Pancreas (tissue), 10 donors: Measurements from ENCODE around the gene SIL1. TPM values are rescaled to one million over a fixed set of nuclear protein-coding genes. Genes with fewer than 3 reads are reported as not detected.

Experiments
- ATAC-seq, 4 donors: fragments of 200-7000 bp; cut with Tn5 transposase; one replicate each; pipeline versions ENCODE4 v1.8.0 to v1.9.1; 2020; ENCODE audit warnings: mild to moderate bottlenecking in 4 of 4, moderate library complexity in 4 of 4
- DNase-seq, 6 donors: peaks; one replicate each; pipeline ENCODE4 v3.0.0-alpha.2; 2020
- FAIRE-seq: peaks from 2 replicates; lab custom pipeline; 2012; peaks lifted over from hg19 to GRCh38; lab: Jason Lieb, UNC
- H3K27ac ChIP-seq, 4 donors: fragments of 200-600 bp; sonication (generic); 1 replicate in 3 of 4; 2 replicates in 1 of 4; pipeline versions ENCODE4 v1.5.0 to v1.8.0; 2020
- H3K27me3 ChIP-seq, 4 donors: fragments of 200-600 bp; one replicate each; pipeline ENCODE4 v1.8.0; 2021
- H3K36me3 ChIP-seq, 3 donors: fragments of 200-600 bp; sonication (generic) in 1 of 3; one replicate each; pipeline versions ENCODE4 v1.5.0 to v1.8.0; 2020 to 2021
- H3K4me1 ChIP-seq, 3 donors: fragments of 200-600 bp; one replicate each; pipeline ENCODE4 v1.8.0; 2021
- H3K4me3 ChIP-seq, 4 donors: fragments of 200-600 bp; sonication (generic) in 2 of 4; one replicate each; pipeline versions ENCODE4 v1.5.0 to v1.8.0; 2020 to 2021
- H3K9me3 ChIP-seq, 4 donors: fragments of 200-600 bp; one replicate each; pipeline ENCODE4 v1.8.0; 2021
- CTCF ChIP-seq, 4 donors: fragments of 200-600 bp; sonication (generic) in 3 of 4; IDR thresholded peaks; one replicate each; pipeline versions ENCODE4 v1.5.0 to v1.8.0; 2021; ENCODE audit warnings: antibody characterized with exemption in 4 of 4
- WGBS, 2 donors: extraction: QIAGEN DNeasy Blood & Tissue Kit; methylation state at CpG; one replicate each; pipeline ENCODE4 v1.1.7; 2013; 5-methylcytosine and 5-hydroxymethylcytosine counted together
- intact Hi-C, 3 donors: fragments of 100-400 bp; cut with DNase I; formaldehyde crosslinking; loops; one replicate each; pipeline versions ENCODE4 v1.11.1 to v1.14.2; 2022
- polyA plus RNA-seq, 2 donors: library from polyadenylated mRNA; stranded (reverse); fragments of 200-250 nt; gene quantifications; one replicate each; pipeline ENCODE4 v1.2.3, GENCODE V29; 2013
- total RNA-seq, 6 donors: library from RNA; stranded (reverse); fragmentation: NEBNext Ultra II Directional in 4 of 6; extraction: Animal tissue kit (Norgen Biotek cat#: 25700) in 4 of 6; gene quantifications; one replicate each; pipeline versions ENCODE4 v1.2.1 to v1.2.4, GENCODE V29; 2021 to 2023
- donor health status: healthy with polysubstance abuse.
- donor health status: DM: no; HTN: no; CAD: no; lungs with moderate emphysema.
- donor health status: DM: no; HTN: no; CAD: no.
- donor health status: control.
- donor health status: control.
- donor health status: Bipolar disorder and iron deficiency.
- donor health status: DM: yes; HTN: yes; CAD: no.
- donor health status: DM: no; HTN: no; CAD: no.
- donor health status: DM: no; HTN: no; CAD: no.
- donor health status: DM: yes; HTN: yes; CAD: no.

The SIL1 gene
- total and polyA plus RNA-seq, 8 donors = 38.6 to 119 (median 55.0) TPM

- DNase-seq = no peak
- Histone ChIP-seq H3K36me3 (no peaks in the 10 kb centered on the region), H3K4me1 (peaks cover 21 to 36% (median 25%) of the 10 kb centered on the region in 3 donors), H3K27ac (no peak overlapping the region), H3K9me3 (no peaks in the 10 kb centered on the region), H3K27me3 (no peaks in the 10 kb centered on the region), H3K4me3 (no peak overlapping the region)
- intact Hi-C loops = no loop called here
- no peak for TF ChIP-seq CTCF (IDR thresholded peaks at IDR 0.05)
- WGBS, 2 donors = 68 to 71% methylated on average over 1 of the region's 1 CpG
- FAIRE-seq = no peak
- ATAC-seq = no peak
Observed at GRCh38 chr5:138961729-138962128, 236.4 kb downstream of the SIL1 start.

- no peaks in the 10 kb centered on the region for H3K27me3 ChIP-seq
- peak in 2 of 4 donors; percentile 15 to 30 for ATAC-seq
- H3K4me1 ChIP-seq = peaks cover 17 to 33% (median 25%) of the 10 kb centered on the region in 3 donors
- intact Hi-C loops = no loop called here
- H3K36me3 ChIP-seq = no peaks in the 10 kb centered on the region
- no peak for TF ChIP-seq CTCF (IDR thresholded peaks at IDR 0.05)
- H3K4me3 ChIP-seq = no peak overlapping the region
- 83 to 87% methylated on average over 1 of the region's 1 CpG for WGBS, 2 donors
- no peak for DNase-seq
- H3K9me3 ChIP-seq = no peaks in the 10 kb centered on the region
- FAIRE-seq = no peak
- no peak overlapping the region for H3K27ac ChIP-seq
Observed at GRCh38 chr5:138961221-138961620, 236.9 kb downstream of the SIL1 start.

- ATAC-seq (peak; percentile 11 to 60 (median 31)), FAIRE-seq (no peak), DNase-seq (no peak)
- intact Hi-C loops = no loop called here
- WGBS, 2 donors = 61 to 71% methylated on average over 5 of the region's 5 CpGs
- H3K27me3 ChIP-seq = no peaks in the 10 kb centered on the region
- no peak overlapping the region for H3K27ac ChIP-seq
- H3K4me1 ChIP-seq = peaks cover 19 to 37% (median 25%) of the 10 kb centered on the region in 3 donors
- TF ChIP-seq CTCF (IDR thresholded peaks at IDR 0.05) = no peak
- no peaks in the 10 kb centered on the region for H3K36me3 ChIP-seq
- no peak overlapping the region for H3K4me3 ChIP-seq
- H3K9me3 ChIP-seq = no peaks in the 10 kb centered on the region
Observed at GRCh38 chr5:138960145-138960692, 237.9 kb downstream of the SIL1 start.

GRCh38 chr5:138956801-138957200 is 241.4 kb downstream of the SIL1 start:
- Histone ChIP-seq H3K27me3 (no peaks in the 10 kb centered on the region), H3K9me3 (no peaks in the 10 kb centered on the region), H3K27ac (no peak overlapping the region), H3K4me3 (no peak overlapping the region), H3K36me3 (no peaks in the 10 kb centered on the region), H3K4me1 (peaks cover 32 to 46% (median 39%) of the 10 kb centered on the region in 3 donors)
- DNase-seq (no peak), FAIRE-seq (no peak), ATAC-seq (no peak)
- intact Hi-C loops = no loop called here
- TF ChIP-seq CTCF (IDR thresholded peaks at IDR 0.05) = no peak
- WGBS, 2 donors = 96% methylated on average over 1 of the region's 1 CpG

- WGBS, 2 donors = 80 to 82% methylated on average over 9 of the region's 9 CpGs
- H3K27ac ChIP-seq = peak overlapping the region in 1 of 4 donors; percentile 2
Observed at GRCh38 chr5:138955671-138956295, 242.4 kb downstream of the SIL1 start.

More at GRCh38 chr5:138955671-138956295, 242.4 kb downstream of the SIL1 start:
- H3K9me3 ChIP-seq = no peaks in the 10 kb centered on the region
- H3K27me3 ChIP-seq = no peaks in the 10 kb centered on the region
- DNase-seq (no peak), FAIRE-seq (no peak), ATAC-seq (no peak)
- no peak for TF ChIP-seq CTCF (IDR thresholded peaks at IDR 0.05)
- intact Hi-C loops = no loop called here
- no peak overlapping the region for H3K4me3 ChIP-seq
- peaks cover 41 to 54% (median 46%) of the 10 kb centered on the region in 3 donors for H3K4me1 ChIP-seq
- no peaks in the 10 kb centered on the region for H3K36me3 ChIP-seq
